Activated CD4-positive, alpha-beta T cell treated with anti-CD3 and anti-CD28 coated beads for 24 hours (primary cell): ENCODE measurements around the gene OPCML.

Experiments used
- DNase-seq, 2 donors: peaks; one replicate each; pipeline ENCODE4 v3.0.0-alpha.2; 2020; ENCODE audit warnings: low read depth in 2 of 2

OPCML gene

DNA sequence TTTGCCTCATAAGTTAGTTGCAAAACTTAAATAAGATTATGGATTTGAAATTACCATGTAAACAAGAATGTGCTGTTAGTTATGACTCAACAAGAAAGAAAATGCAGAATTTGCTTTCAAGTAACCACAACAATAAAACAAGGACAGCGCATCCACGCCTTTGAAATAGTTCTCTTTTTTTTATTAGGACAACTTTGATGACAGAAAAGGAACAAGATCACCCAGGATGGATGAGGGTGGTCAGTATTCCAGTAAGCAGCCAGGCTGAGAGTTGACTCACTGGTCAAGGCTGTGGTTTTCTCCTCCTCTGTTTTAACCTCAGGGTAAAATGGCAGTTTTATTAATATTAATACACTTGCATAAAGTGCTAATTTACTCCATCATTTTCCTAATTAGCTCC is 544.4 kb downstream of the OPCML start:
- no peak for DNase-seq

DNA sequence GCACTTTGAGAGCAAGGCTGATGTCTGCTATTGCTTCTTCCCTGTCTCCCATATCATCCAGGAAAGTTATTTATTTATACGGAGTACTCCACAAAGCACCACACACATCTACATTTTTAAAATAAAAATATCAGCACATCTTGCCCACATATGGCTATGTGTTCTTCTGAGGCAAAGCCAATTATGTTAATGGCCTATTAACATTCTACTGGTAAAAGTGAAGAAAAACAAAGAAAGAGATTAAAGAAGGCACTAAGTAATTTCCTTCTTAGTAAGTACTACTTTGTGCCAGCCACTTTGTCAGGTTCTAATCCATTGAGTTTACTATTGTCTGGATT is 548.7 kb downstream of the OPCML start:
- no peak for DNase-seq

DNA sequence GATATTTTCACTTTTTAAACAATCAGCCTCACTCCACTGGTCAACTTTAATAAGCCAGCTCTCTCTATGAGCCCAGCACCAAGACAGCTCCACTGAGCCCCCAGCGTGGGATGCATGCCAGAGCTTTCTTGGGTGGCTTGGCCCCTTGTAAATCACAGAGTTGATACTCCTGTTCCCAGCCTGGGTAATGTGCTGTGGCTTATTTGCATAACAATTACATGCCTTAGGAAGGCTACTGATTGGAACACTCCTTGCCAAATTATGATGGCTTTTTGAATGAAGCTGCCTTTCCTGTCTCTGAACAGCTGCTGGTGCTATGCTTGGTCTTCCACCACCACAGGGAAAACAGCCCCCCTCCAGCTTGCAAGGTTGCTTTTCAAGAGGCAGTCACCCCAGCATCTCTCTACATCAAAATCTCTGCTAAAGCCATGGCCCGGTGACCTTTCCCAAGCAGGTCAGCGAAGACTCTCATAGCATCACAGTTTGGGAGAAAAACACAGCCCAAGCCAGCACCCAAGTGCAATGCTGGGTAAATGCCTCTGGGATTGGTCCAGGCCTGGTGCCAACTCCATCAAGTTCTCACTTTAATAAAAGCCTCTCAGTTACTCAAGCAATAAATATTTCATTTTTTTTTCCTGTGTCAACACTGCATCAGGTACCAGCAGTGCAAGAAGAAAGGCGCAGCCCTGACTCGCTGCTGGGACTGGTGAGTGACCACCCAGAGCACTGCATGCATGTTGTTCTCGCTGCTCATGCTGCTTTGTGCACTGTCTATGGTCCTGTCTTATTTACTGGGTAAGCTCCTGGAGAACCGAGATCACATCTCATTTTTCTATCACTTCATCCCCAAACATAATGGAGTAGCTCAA is 549.3 kb downstream of the OPCML start:
- DNase-seq, result no peak

DNA sequence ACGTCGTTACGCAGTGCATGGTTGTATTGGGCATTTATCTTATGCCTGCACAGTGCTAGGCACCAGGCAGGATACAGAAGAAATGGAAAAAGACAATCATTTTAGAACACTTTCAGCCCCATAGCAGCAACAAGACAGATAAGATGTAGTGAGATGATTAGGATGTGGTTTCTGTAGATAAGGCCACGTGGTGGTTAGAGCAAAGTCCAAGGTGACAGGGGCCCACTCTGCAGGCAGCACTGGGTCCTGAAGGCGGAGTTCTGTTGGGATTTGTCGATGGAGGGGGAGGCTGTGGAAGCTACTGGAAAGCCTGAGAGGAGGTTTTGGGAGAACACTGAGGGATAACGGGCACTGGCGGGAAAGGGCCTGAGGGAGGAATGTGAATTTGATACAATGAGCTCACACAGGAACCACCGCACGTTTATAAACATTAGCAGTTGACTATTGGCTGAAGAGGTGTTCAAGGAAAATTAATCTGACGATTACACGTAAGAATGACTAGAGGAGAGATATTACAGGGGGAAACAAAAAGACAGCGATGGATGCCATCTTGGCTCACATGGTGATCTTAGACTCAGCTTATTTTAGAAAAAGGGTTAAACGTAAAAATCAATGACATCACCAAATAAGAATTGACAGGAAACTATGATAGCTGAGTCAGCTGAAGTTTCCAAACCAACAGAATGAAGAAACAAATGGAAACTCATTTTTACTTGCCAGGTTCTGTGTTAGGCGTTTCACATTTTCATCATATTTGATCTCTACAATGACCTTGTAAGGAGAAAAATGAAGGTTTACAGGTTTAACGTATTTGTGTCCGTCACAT is 551.0 kb downstream of the OPCML start:
- no peak for DNase-seq

DNA sequence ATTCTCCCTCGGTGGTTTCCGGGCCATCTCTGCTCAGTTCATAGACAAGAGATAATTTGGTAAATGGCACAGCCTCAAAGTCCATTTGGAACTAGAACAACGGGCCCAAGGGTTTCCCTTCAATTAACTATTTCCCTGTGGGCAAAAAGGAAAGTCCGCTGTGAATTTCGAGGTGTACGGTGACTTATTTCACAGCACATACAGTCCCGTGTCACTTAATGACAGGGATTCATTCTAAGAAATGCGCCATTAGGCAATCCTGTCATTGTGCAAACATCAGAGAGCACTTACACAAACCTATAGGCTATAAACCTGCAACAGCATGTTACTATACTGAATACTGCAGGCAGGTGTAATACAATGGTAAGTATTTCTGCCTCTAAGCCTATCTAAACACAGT is 551.6 kb downstream of the OPCML start:
- DNase-seq, result no peak

DNA sequence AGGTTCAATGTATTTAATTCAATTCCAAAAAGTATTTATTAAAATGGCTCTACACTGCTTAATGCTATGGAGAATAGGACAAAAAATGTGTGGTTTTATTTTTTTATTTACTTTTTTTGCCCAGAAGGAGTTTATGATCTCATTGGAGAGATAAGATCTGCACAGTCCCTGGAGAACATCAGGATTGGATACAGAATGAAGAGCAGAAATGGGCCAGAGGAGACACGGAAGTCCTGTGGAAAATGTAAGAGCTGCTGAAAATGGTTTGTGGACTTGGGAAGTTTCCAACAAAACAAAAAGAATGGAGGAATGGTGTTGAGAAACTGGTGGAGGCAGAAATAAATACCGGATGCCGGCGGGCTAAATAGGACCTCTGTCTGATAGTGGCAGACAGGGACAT is 554.6 kb downstream of the OPCML start:
- no peak for DNase-seq

DNA sequence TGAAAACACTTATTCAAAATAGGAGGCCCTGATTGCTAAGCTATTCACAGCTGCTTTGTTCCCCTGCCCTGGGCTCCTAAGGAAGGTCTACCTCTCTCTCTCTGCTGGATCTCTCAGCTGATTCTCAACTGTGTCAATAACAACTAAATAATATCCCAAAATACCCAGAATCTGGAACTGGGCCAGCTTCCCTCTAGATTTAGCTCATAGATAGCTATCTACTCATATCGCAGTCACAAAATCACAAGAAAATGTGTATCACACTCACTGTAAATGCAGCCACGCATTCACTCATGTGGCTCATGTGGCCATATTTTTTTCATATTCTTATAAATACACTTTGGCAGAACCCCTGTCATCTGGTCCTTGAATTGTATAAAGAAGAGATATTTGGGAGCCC is 555.1 kb downstream of the OPCML start:
- DNase-seq, result no peak

DNA sequence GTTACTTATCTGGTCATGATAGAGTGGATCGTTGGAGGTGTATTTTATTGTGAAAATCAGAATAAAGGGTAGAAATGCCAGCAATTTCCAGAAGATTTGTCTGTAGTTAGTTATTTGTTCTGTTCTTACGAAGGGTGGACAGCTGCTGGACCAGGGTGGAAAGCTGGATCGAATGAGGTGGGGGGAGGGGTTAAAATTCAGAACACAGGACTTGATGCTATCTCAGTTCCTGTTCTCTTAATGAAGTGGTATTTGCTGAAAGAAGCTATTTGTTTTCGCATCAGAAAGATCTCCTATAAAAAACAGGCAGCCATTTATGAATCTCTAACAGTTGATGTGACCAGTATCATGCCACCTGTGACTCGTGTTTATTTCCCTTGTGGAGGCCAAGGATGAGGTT is 556.2 kb downstream of the OPCML start:
- no peak for DNase-seq

DNA sequence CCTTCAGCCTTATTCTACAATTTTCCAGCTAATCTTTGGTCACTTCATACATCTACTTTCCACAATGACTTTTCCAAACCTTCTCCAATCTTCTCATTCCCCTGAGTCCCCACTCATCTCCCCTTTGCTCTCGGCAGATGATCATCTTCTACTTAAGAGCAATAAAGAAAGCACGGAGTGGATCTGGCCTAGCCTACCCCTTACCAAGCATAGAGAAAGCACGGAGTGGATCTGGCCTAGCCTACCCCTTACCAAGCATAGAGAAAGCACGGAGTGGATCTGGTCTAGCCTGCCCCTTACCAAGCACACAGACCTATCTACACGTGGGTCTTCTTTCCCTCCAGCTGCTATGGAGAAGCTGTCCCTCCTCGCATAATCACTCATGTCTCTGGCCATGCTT is 558.6 kb downstream of the OPCML start:
- no peak for DNase-seq

DNA sequence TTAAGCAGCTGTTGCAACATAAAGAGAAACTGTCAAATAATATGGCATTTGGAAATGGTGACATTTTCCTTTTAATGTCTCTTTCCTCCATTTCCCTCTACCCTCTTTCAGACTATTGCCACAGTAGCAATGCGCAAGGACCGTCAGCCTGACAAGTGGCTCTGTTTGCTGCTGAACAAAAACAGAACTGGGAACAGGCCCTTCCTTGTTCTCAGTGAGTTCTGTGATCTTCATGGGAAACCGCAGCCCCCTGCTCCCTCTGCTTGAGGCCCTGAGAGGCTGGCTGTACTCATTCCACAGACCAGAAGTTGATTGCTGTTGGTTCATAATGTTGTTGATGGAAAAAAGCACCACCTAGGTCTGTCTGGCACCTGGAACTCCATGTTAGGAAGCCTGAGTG is 559.7 kb downstream of the OPCML start:
- no peak for DNase-seq

DNA sequence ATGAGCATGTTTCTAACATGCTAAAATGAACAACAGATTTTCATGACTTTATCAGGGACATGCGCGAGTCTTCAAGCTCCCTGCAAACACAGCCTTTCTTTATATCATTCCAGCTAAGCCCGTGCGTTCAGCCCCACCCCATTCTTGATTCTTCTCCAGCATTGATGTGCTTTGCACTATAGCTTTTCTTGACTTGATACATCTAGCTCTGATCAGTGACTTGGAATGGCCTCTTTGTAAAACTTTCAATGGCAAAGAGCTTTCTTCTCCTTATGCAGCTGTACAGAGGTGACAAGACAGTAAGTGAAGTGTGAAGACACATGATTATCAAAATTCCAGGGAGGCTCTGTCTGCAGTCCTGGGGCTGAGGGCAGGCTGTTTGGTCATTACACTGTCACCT is 561.0 kb downstream of the OPCML start:
- DNase-seq, result no peak

DNA sequence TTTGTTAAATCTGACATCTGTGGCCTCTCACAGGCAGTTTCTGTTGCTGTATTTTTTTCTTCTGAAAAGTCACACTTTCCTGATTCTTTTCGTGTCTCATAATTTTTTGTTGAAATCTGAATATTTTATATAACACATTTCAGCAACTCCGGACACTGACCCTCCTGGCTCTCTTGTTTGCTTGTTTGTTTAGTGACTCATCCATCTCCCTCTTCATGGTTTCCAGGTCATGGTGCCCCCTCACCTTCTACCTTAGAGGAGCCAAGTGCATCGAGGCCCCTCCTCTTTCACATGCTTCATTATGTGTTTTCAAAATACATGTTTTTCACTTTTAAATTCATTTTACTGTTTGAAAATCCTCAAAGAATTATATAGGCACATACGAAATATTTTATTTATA is 562.4 kb downstream of the OPCML start:
- DNase-seq, result no peak

DNA sequence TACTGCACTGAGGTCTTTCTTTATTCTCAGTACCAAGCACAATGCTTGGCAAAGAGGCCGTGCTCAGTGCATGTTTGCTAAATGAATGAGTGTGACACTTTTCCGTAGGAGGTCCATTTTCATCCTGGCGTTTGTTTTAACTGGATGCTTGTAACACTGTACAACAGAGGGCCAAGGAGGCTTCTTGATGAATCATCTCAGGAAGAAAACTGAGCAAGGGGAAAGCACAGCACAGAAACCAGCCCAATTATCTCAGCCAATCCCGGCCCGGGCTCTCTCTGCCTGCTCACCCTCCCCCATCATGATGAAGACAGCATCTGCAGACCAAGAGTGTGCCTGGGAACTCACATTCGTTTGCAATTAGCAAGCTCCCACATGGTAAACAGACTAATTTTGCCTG is 570.3 kb downstream of the OPCML start:
- no peak for DNase-seq

DNA sequence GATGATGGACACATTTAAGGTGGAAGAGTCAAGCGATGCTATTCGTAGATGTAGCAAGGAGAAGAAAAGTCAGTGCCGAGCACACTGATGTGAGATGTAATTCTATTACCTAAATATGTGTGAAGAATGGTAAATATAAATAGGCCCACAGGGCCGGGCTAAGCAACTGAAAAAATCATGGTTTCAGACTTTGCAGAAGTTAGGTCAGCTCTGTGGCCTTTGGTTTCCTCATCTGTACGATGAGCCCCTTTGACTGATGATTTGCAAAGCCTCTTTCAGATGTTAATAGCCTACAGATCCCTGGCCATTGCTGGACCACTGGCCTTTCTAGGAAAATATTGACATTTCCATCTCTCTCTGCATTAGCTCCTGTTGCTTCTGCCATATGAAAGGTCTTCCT is 570.8 kb downstream of the OPCML start:
- no peak for DNase-seq

DNA sequence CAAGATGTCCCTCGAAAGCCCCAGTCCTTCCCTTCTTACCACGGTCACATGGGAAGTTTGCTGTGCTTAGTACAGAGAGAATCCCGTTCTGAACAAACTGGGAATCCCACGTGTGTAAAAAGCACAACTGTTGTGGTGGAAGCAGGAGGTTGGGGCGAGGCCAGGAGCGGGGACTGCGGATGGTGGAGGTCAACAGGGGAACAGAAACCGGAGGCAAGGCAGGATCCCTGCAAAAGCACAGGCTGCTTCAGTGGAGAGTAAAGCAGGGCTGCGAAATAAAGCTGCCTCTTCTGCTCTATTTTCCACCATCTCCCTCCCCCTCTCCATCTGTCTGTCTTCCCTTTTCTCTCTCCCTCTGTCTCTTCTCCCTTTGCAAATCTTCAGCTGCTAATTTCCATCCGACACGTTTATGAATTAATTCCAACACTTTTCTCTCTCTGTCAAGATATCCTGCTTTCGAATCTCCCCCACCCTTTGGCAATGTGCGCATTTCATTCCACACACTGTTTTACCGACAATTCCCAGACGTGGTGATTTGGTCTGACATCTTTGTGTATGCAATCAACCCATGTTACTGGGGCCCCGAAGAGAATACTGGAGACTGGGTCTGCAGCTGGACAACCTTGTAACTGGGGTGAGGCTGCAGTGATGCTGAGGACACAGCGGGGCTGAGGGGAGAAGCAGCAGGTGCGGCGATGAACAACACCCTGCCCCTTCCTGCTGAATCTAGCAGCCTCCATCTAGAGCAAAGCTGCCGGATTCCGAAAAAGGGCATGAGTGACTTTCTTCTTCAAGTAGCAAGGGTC is 571.8 kb downstream of the OPCML start:
- no peak for DNase-seq

DNA sequence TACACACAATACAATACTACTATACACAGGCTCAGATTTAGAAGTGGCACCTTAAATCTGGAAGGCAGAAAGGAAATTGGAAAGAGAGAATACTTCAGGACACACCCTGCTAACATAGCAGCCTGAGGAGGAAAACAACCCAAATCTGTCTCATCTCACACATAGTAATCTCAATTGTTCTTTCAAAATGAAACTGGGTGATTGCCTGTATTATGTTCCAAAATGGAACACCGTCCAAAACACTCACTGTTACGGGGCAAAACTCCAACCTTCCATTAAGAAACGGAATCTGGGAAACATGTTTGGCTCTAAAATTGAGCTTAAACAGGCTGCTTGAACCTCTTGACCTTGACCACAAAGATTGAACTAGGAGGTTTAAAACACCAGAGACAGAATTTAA is 572.6 kb downstream of the OPCML start:
- DNase-seq, result no peak

DNA sequence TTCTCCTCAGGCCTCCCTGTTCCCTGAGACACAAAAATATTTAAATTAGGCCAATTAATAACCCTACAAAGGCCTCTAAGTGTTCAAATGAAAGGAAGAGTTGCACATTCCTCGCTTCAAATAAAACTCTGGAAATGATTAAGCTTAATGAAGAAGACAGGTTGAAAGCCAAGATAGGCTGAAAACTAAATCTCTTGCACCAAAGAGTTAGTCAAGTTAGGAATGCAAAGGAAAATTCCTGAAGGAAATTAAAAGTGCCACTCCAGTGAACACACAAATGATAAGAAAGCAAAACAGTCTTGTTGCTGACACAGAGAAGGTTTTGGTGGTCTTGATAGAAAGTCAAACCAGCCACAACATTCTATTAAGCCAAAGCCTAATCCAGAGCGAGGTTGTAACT is 574.4 kb downstream of the OPCML start:
- no peak for DNase-seq

DNA sequence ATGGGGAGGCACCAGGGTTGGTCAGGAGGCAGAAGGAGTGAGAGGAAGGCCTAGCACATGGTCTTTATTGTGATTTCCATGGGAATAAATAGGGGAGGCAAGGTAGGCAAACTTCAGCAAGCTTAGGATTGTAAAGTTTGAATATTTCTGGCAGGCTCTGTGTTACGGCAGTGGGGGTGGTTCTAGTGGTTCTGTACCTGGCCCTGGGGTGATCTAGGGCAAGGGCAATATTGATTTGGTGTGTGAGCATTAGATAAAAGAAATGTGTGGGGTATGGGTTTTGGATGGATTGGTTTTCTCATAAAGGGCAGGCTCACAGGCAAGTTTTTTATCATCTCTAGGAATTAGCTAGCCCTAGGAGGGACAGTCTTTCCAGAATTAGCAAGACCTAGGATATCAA is 584.0 kb downstream of the OPCML start:
- DNase-seq, result no peak

DNA sequence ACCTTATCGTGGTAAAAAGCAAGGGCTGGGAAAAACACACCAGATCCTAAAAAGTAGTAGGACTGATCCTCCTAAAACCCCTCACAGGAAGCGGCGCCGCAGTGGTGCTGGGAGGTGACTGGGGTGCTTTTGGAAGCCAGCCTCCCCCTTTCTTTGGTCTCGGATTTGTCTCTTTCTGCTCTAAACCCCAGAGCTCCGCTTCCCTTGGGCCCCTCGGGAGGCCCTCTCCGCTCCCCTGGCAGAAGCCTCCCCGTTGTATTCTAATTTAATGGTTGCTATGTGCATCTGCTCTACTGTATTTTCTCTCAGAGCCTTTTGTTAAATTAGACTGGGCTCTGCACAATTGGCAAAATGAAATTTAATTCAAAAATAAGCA is 587.7 kb downstream of the OPCML start:
- no peak for DNase-seq

DNA sequence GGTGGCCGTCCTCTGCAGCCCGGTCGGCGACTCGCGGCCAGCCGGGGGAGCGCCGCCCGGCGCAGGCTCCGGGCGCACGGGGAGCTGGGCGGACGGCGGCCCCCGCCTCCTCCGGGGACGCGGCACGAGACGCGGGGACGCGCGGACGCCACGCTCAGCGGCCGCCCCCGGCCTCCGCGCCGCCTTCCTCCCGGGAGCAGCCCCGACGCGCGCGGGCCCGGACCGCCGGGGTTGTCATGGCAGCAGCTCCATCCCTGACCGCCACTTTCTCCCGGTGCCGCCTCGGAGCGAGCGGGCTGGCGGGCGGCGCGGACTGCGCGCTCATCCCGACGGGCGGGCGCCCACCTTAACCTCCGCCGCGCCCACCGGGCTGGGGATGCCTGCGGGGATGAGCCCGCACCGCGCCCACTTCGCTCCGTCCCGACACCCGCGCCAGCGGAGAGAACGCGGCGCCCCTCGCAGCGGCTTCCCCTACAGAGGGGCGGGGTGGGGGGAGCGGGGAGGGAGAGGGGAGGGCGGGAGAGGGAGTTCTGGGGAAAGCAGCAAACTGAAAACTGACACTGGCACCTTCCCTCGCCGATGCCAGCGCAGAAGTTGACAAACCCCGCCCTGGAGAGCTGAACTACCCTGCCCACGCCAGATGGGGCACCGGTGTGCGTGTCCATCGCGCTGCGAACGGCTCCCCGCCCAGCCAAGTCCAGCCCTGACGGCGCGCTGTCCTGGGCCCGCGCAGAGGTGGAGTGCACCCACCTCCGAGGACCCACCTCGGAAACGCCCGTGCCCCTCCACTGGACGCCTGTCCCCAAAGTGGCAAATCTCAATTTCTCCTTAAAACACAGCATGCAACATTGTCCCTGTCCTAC is 588.4 kb downstream of the OPCML start:
- no peak for DNase-seq

DNA sequence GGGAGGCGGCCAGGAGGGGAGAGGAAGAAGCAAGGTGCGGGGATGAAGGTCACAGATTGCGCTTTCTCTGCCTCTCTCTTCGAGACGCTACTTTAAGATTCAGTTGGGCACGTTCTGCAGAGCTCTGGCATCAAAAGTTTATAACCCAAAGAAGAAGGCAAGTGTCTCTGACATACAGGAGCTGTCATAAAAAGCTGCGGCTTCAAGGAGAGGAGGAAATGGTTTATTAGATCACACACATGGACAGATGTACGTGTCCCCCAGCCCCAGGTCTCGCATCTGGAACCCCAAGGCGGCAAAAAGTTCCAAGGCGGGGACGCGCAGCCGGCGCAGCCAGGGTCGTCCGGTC is 589.0 kb downstream of the OPCML start:
- DNase-seq, result no peak
